ENCODE data around the gene TMEM106B. TPM values are rescaled to one million over a fixed set of nuclear protein-coding genes. Genes with fewer than 3 reads are reported as not detected.

Gene TMEM106B
- total RNA-seq, 1 experiment from 2014 or later: 37.1 TPM

DNA sequence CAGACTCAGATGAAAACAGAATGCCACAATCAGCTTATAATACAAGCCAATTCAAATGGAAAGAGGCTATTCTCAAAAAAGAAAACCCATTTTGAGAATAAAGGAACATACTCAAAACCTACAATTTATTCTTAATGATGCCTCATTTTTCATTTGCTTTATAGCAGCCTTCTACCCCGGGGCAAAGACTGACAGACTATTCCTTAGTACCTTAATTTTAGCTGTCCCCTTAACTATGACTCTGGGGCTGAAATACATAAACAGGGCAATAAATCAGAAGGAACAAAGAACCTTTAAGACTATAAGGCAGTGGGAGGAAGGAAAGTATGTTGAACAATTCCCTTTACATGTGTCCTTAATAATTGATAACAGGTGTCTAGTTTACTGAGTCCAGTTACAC lies 76.8 kb downstream of the TMEM106B start:
- no peaks in the 10 kb centered on the region for H3K4me1 ChIP-seq (ENCODE audit: insufficient read depth, low read length, poor library complexity, severe bottlenecking)
- H3K9me3 ChIP-seq (ENCODE audit: low read depth, low read length, poor library complexity, severe bottlenecking): no peaks in the 10 kb centered on the region
- no peaks in the 10 kb centered on the region for H3K27me3 ChIP-seq (replicated peaks; ENCODE audit: insufficient read depth, low read depth, low read length, poor library complexity)
- POLR2A ChIA-PET (ENCODE audit: low non-redundant PET): no interaction called here
- no peak for DNase-seq (ENCODE audit: low spot score)
- intact Hi-C loops (cut with micrococcal nuclease; ENCODE audit: unreplicated experiment): no loop called here
- no peaks in the 10 kb centered on the region for H3K36me3 ChIP-seq (ENCODE audit: insufficient read depth, low read length, poor library complexity, severe bottlenecking)
- CTCF ChIA-PET: no interaction called here
- TF ChIP-seq EZH2 (IDR thresholded peaks at IDR 0.05; ENCODE audit: borderline replicate concordance, low read depth, low read length, poor library complexity, severe bottlenecking) (no peak), CTCF (conservative IDR thresholded peaks at IDR 0.05; ENCODE audit: low read depth, low read length) (no peak)
- no peak overlapping the region for H3K27ac ChIP-seq (ENCODE audit: low read depth, low read length, poor library complexity, severe bottlenecking)
- H3K4me3 ChIP-seq (ENCODE audit: low read depth, low read length, poor library complexity, severe bottlenecking): no peak overlapping the region
- BruUV-seq (replicated peaks): no TSS peak

DNA sequence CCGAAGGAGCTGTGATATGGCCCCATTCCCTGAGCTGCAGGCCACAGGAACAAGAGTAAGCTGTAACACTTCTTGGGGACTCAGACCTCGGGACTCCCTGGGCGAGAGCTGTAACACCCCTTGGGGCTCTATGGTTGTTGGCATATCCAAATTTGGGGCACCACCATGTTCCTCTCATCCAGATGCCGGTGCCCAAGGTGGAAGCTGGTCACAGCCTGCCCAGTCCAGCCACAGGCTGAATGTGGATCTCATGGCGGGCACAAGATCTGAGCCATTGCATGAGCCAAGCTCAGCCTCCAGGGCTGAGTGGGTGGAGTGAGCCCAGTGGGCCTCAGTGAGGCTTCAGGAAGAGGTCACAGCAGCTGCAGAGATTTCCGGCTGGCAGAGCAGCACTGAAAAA lies 78.9 kb downstream of the TMEM106B start:
- TF ChIP-seq CTCF (conservative IDR thresholded peaks at IDR 0.05; ENCODE audit: low read depth, low read length) (no peak), EZH2 (IDR thresholded peaks at IDR 0.05; ENCODE audit: borderline replicate concordance, low read depth, low read length, poor library complexity, severe bottlenecking) (no peak)

GRCh38 chr7:12290761-12291160 lies 79.7 kb downstream of the TMEM106B start:
- CTCF ChIA-PET: no interaction called here
- no peak overlapping the region for H3K4me3 ChIP-seq (ENCODE audit: low read depth, low read length, poor library complexity, severe bottlenecking)
- TF ChIP-seq CTCF (conservative IDR thresholded peaks at IDR 0.05; ENCODE audit: low read depth, low read length): no peak
- TF ChIP-seq EZH2 (IDR thresholded peaks at IDR 0.05; ENCODE audit: borderline replicate concordance, low read depth, low read length, poor library complexity, severe bottlenecking): no peak
- no peak overlapping the region for H3K27ac ChIP-seq (ENCODE audit: low read depth, low read length, poor library complexity, severe bottlenecking)
- DNase-seq (ENCODE audit: low spot score): no peak
- no peaks in the 10 kb centered on the region for H3K36me3 ChIP-seq (ENCODE audit: insufficient read depth, low read length, poor library complexity, severe bottlenecking)
- intact Hi-C loops (cut with micrococcal nuclease; ENCODE audit: unreplicated experiment): no loop called here
- H3K9me3 ChIP-seq (ENCODE audit: low read depth, low read length, poor library complexity, severe bottlenecking): no peaks in the 10 kb centered on the region
- no peaks in the 10 kb centered on the region for H3K4me1 ChIP-seq (ENCODE audit: insufficient read depth, low read length, poor library complexity, severe bottlenecking)
- BruUV-seq (replicated peaks): no TSS peak
- no peaks in the 10 kb centered on the region for H3K27me3 ChIP-seq (replicated peaks; ENCODE audit: insufficient read depth, low read depth, low read length, poor library complexity)
- POLR2A ChIA-PET (ENCODE audit: low non-redundant PET): no interaction called here

More for the DNA sequence above, 78.9 kb downstream of the TMEM106B start:
- H3K4me1 ChIP-seq (ENCODE audit: insufficient read depth, low read length, poor library complexity, severe bottlenecking): no peaks in the 10 kb centered on the region
- no peaks in the 10 kb centered on the region for H3K36me3 ChIP-seq (ENCODE audit: insufficient read depth, low read length, poor library complexity, severe bottlenecking)
- DNase-seq (ENCODE audit: low spot score): no peak
- ChIA-PET CTCF (no interaction called here), POLR2A (ENCODE audit: low non-redundant PET) (no interaction called here)
- BruUV-seq (replicated peaks): no TSS peak
- H3K27ac ChIP-seq (ENCODE audit: low read depth, low read length, poor library complexity, severe bottlenecking): no peak overlapping the region
- H3K9me3 ChIP-seq (ENCODE audit: low read depth, low read length, poor library complexity, severe bottlenecking): no peaks in the 10 kb centered on the region
- no peak overlapping the region for H3K4me3 ChIP-seq (ENCODE audit: low read depth, low read length, poor library complexity, severe bottlenecking)
- no peaks in the 10 kb centered on the region for H3K27me3 ChIP-seq (replicated peaks; ENCODE audit: insufficient read depth, low read depth, low read length, poor library complexity)
- intact Hi-C loops (cut with micrococcal nuclease; ENCODE audit: unreplicated experiment): no loop called here

Data from A673 (cell line).